OCI-LY7 (cell line): Measurements from ENCODE around the gene TMEM161A.
"Not testable (repeated sequence)": the region's sequence is repeated elsewhere in the genome, so short reads cannot be mapped to it uniquely, and the experiment has no call there.

Experiments
- CTCF ChIP-seq: fragments of 200-600 bp; sonication (generic); conservative IDR thresholded peaks from 2 replicates; pipeline ENCODE4 v1.5.1; 2014; ENCODE audit warnings: mild to moderate bottlenecking, antibody characterized with exemption, low read length, moderate library complexity, mixed read lengths
- EZH2phosphoT487 ChIP-seq: fragments of 200-600 bp; sonication (generic); IDR thresholded peaks from 2 replicates; pipeline ENCODE4 v1.6.1; 2018; ENCODE audit warnings: low read depth, borderline replicate concordance, mild to moderate bottlenecking, mixed run types, antibody characterized with exemption, low read length, moderate library complexity, mixed read lengths

- not testable (repeated sequence) for TF ChIP-seq CTCF, EZH2phosphoT487
Observed at GRCh38 chr19:19135713-19136112, 2.6 kb downstream of the TMEM161A start.
